Kidney epithelial cell (primary cell): ENCODE data around the gene SCAMP4. TPM values are rescaled to one million over a fixed set of nuclear protein-coding genes. Genes with fewer than 3 reads are reported as not detected.

Experiments used
- DNase-seq: peaks from one replicate; pipeline ENCODE4 v3.0.0-alpha.2; 2010; ENCODE audit warnings: low read depth
- H3K27me3 ChIP-seq: 2 replicates; pipeline ENCODE4 v1.6.0; 2011; ENCODE audit warnings: low read length; ENCODE audit not compliant: control insufficient read depth, insufficient read depth
- H3K36me3 ChIP-seq: 2 replicates; pipeline ENCODE4 v1.5.1; 2011; ENCODE audit warnings: low read length; ENCODE audit not compliant: control insufficient read depth, insufficient read depth
- H3K4me3 ChIP-seq: 2 replicates; pipeline ENCODE4 v1.5.1; 2011; ENCODE audit warnings: low read depth, mild to moderate bottlenecking, control low read depth, low read length
- CTCF ChIP-seq: IDR thresholded peaks from 2 replicates; pipeline ENCODE4 v1.5.1; 2011; ENCODE audit warnings: mild to moderate bottlenecking, moderate library complexity, low read length, control low read depth, inconsistent platforms; ENCODE audit not compliant: insufficient read depth, poor library complexity, severe bottlenecking
- total RNA-seq: library from RNA; depleted of rRNA; stranded (reverse); fragments of >200 nt; gene quantifications from 2 replicates; pipeline ENCODE4 v1.2.3, GENCODE V29; 2015

The SCAMP4 gene
- total RNA-seq, 1 donor from 2014 or later, result 178 TPM

GRCh38 chr19:1858412-1859081 lies 46.7 kb upstream of the SCAMP4 start:
- no peak overlapping the region for H3K4me3 ChIP-seq
- no peak for DNase-seq
- H3K27me3 ChIP-seq, result no peaks in the 10 kb centered on the region
- TF ChIP-seq CTCF, result no peak
- no peaks in the 10 kb centered on the region for H3K36me3 ChIP-seq

GRCh38 chr19:1859331-1859781 lies 45.8 kb upstream of the SCAMP4 start:
- no peaks in the 10 kb centered on the region for H3K36me3 ChIP-seq
- H3K4me3 ChIP-seq, result no peak overlapping the region
- no peak for TF ChIP-seq CTCF
- H3K27me3 ChIP-seq, result no peaks in the 10 kb centered on the region
- DNase-seq, result no peak

GRCh38 chr19:1860042-1860775 lies 45.0 kb upstream of the SCAMP4 start:
- DNase-seq, result no peak
- no peak for TF ChIP-seq CTCF
- H3K36me3 ChIP-seq, result no peaks in the 10 kb centered on the region
- peak overlapping the region; percentile 87 for H3K4me3 ChIP-seq
- no peaks in the 10 kb centered on the region for H3K27me3 ChIP-seq

DNA sequence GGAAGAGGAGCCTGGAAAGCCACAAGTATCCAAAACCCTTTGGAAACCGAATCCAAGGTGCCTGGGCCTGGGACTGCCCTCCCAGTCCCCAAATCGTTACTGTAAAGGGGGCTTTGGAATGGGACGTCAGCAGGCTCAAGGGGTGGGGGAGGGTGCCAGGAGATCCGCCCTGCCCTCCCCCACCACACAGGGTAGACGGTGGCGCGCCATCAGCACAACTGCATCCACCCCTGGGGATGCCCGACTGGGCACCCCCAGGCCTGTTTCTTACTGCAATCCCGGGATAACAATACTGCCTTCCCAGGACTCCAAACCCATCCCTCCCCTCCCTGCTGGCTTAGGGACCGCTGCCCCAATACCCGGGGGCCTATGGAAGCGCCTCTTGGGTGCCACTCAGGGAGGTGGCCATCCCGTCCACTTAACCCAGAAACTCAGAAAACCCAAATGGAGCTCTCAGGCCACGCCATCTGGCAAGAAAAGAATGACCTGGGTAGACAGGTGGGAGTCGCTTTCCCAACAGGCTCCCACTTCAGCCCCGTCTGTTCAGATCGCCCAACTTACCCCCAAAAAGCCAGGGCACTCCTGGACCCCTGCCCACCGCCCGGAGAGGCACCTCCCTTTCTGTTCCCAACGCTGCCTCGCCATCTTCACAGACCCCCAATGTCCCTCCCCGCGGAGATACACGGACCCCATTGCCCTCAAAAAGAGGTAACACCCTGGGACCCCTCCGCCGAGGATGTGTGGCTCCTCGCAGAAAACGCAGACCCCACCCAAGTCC lies 44.2 kb upstream of the SCAMP4 start:
- TF ChIP-seq CTCF, result no peak
- H3K27me3 ChIP-seq, result no peaks in the 10 kb centered on the region
- DNase-seq, result no peak
- H3K4me3 ChIP-seq, result peak overlapping the region; percentile 87
- H3K36me3 ChIP-seq, result no peaks in the 10 kb centered on the region

DNA sequence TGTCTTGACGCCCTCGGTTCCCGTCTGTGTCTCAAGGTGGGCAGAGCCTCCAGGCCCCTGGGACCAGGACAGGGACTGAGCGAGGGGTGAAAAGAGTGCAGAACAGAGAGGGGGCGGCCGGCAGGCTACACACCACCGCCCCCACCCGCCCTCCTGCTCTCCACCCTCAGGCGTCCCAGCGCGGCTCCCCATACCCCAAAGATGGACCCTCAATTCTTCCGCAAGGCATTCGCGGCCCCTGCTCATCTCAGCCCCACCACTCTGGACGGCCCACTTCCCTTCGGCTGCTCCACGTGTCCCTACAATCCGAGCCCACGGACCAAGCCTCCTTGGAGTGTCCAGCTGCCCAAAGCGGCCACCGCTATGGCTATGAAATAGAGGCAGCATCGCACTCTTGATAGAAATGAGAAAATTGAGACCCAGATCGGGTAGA lies 43.6 kb upstream of the SCAMP4 start:
- TF ChIP-seq CTCF, result no peak
- DNase-seq, result no peak

More for the DNA sequence above, 43.6 kb upstream of the SCAMP4 start:
- H3K27me3 ChIP-seq, result no peaks in the 10 kb centered on the region
- peak overlapping the region; percentile 87 for H3K4me3 ChIP-seq
- no peaks in the 10 kb centered on the region for H3K36me3 ChIP-seq
